Mesenchymal stem cell (in vitro differentiated cells and primary cell): ENCODE measurements around the gene ST13.

Source experiments
- DNase-seq: peaks from one replicate; pipeline ENCODE4 v3.0.0-alpha.2; 2013
- H2AFZ ChIP-seq: one replicate; pipeline ENCODE4 v1.6.1; 2013; ENCODE audit warnings: low read depth, mild to moderate bottlenecking, control low read depth, inconsistent platforms, low read length, moderate library complexity
- H2AK5ac ChIP-seq: 2 replicates; pipeline ENCODE4 v1.6.1; 2013; ENCODE audit warnings: low read length, moderate library complexity, mild to moderate bottlenecking, inconsistent platforms; ENCODE audit not compliant: severe bottlenecking
- H2BK120ac ChIP-seq: one replicate; pipeline ENCODE4 v1.6.1; 2013; ENCODE audit warnings: low read depth, mild to moderate bottlenecking, inconsistent platforms, low read length, moderate library complexity
- H2BK12ac ChIP-seq, 2 experiments: one replicate each; pipeline ENCODE4 v1.6.1; 2013; ENCODE audit warnings: inconsistent platforms in 2 of 2, low read length in 2 of 2, mild to moderate bottlenecking in 2 of 2, moderate library complexity in 2 of 2, control low read depth in 1 of 2
- H2BK15ac ChIP-seq: one replicate; pipeline ENCODE4 v1.6.1; 2013; ENCODE audit warnings: mild to moderate bottlenecking, low read depth, inconsistent platforms; ENCODE audit not compliant: poor library complexity, severe bottlenecking
- H2BK5ac ChIP-seq: 2 replicates; pipeline ENCODE4 v1.6.1; 2013; ENCODE audit warnings: low read depth, mild to moderate bottlenecking, low read length, control low read depth, inconsistent platforms; ENCODE audit not compliant: poor library complexity, severe bottlenecking
- H3K14ac ChIP-seq, 2 experiments: one replicate each; pipeline ENCODE4 v1.6.1; 2013; ENCODE audit warnings: inconsistent platforms in 2 of 2, low read length in 2 of 2, control low read depth in 1 of 2, mild to moderate bottlenecking in 1 of 2, moderate library complexity in 1 of 2
- H3K18ac ChIP-seq, 2 experiments: one replicate each; pipeline ENCODE4 v1.6.1; 2013; ENCODE audit warnings: inconsistent platforms in 2 of 2, low read length in 2 of 2, control low read depth in 1 of 2, low read depth in 1 of 2, mild to moderate bottlenecking in 1 of 2
- H3K23ac ChIP-seq, 2 experiments: one replicate each; pipeline ENCODE4 v1.6.1; 2013; ENCODE audit warnings: inconsistent platforms in 2 of 2, low read length in 2 of 2, mild to moderate bottlenecking in 2 of 2, moderate library complexity in 2 of 2, control low read depth in 1 of 2
- H3K27ac ChIP-seq: 2 replicates; pipeline ENCODE4 v1.5.1; 2013; ENCODE audit warnings: mild to moderate bottlenecking, moderate library complexity, low read length, control low read depth, inconsistent platforms; ENCODE audit not compliant: poor library complexity, severe bottlenecking
- H3K27me3 ChIP-seq, 2 experiments: 2 replicates each; pipeline versions ENCODE4 v1.6.1 to v1.7.0; 2013; ENCODE audit warnings: low read length in 2 of 2, mild to moderate bottlenecking in 2 of 2, moderate library complexity in 2 of 2, control low read depth in 1 of 2, inconsistent platforms in 1 of 2; ENCODE audit not compliant: control insufficient read depth in 1 of 2, insufficient read depth in 1 of 2
- H3K36me3 ChIP-seq, 2 experiments: 2 replicates each; pipeline versions ENCODE4 v1.6.1 to v1.7.0; 2013; ENCODE audit warnings: low read length in 2 of 2, control low read depth in 1 of 2, inconsistent platforms in 1 of 2, low read depth in 1 of 2, mild to moderate bottlenecking in 1 of 2; ENCODE audit not compliant: insufficient read depth in 2 of 2, control insufficient read depth in 1 of 2
- H3K4ac ChIP-seq, 2 experiments: one replicate each; pipeline ENCODE4 v1.6.1; 2013; ENCODE audit warnings: inconsistent platforms in 2 of 2, low read length in 2 of 2, mild to moderate bottlenecking in 2 of 2, moderate library complexity in 2 of 2, control low read depth in 1 of 2, low read depth in 1 of 2
- H3K4me1 ChIP-seq: 2 replicates; pipeline ENCODE4 v1.6.1; 2013; ENCODE audit warnings: low read depth, low read length, control low read depth; ENCODE audit not compliant: control insufficient read depth, insufficient read depth
- H3K4me2 ChIP-seq: 2 replicates; pipeline ENCODE4 v1.6.1; 2013; ENCODE audit warnings: low read length, mild to moderate bottlenecking, inconsistent platforms; ENCODE audit not compliant: poor library complexity, severe bottlenecking
- H3K4me3 ChIP-seq, 2 experiments: 2 replicates each; pipeline versions ENCODE4 v1.5.1 to v1.7.0; 2013; ENCODE audit warnings: low read length in 2 of 2, mild to moderate bottlenecking in 2 of 2, control low read depth in 1 of 2, low read depth in 1 of 2; ENCODE audit not compliant: insufficient read depth in 1 of 2
- H3K79me1 ChIP-seq: replicated peaks from 2 replicates; pipeline ENCODE4 v1.6.1; 2013; ENCODE audit warnings: mild to moderate bottlenecking, control low read depth, low read length, inconsistent platforms; ENCODE audit not compliant: poor library complexity, severe bottlenecking
- H3K9ac ChIP-seq: 2 replicates; pipeline ENCODE4 v1.7.0; 2013; ENCODE audit warnings: mild to moderate bottlenecking, low read length, moderate library complexity
- H3K9me3 ChIP-seq: 2 replicates; pipeline ENCODE4 v1.7.0; 2013; ENCODE audit warnings: mild to moderate bottlenecking, low read length; ENCODE audit not compliant: control insufficient read depth
- H4K8ac ChIP-seq: one replicate; pipeline ENCODE4 v1.6.1; 2013; ENCODE audit warnings: inconsistent platforms, mild to moderate bottlenecking, low read length, moderate library complexity
- H4K91ac ChIP-seq: one replicate; pipeline ENCODE4 v1.6.1; 2013; ENCODE audit warnings: mild to moderate bottlenecking, low read length, inconsistent platforms
- WGBS: methylation state at CpG from one replicate; pipeline ENCODE4 v1.1.7; 2013; ENCODE audit warnings: mixed read lengths; 5-methylcytosine and 5-hydroxymethylcytosine counted together

ST13 gene

DNA sequence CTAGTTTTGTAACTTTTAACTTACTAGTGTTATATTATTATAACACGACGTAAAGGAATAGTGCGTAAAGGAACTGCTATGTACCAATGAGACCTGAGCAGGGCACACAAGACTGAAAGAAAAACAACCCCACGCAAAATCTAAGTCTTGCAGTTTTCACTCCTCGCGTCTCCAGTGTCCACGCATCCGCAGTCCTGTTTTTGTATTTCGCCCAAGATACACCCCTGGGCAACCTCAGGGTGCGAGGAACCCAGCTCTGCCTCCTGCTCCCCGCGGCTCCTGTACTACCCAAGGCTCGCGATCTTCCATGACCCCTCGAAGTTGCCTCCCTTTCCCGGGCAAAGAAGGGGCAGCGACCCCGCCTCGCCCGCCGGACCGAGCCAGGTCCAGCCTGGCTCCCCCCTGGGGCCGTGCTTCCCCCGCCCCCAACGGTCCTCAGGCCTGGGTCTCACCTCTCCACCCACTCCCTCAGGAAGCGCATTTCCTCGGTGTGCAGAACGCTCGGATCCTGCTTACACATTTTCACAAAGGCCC, 393 bp downstream of the ST13 start:
- Histone ChIP-seq H3K18ac (peak overlapping the region; percentile 56 to 97), H3K4me3 (peak overlapping the region; percentile 95 to 96)

DNA sequence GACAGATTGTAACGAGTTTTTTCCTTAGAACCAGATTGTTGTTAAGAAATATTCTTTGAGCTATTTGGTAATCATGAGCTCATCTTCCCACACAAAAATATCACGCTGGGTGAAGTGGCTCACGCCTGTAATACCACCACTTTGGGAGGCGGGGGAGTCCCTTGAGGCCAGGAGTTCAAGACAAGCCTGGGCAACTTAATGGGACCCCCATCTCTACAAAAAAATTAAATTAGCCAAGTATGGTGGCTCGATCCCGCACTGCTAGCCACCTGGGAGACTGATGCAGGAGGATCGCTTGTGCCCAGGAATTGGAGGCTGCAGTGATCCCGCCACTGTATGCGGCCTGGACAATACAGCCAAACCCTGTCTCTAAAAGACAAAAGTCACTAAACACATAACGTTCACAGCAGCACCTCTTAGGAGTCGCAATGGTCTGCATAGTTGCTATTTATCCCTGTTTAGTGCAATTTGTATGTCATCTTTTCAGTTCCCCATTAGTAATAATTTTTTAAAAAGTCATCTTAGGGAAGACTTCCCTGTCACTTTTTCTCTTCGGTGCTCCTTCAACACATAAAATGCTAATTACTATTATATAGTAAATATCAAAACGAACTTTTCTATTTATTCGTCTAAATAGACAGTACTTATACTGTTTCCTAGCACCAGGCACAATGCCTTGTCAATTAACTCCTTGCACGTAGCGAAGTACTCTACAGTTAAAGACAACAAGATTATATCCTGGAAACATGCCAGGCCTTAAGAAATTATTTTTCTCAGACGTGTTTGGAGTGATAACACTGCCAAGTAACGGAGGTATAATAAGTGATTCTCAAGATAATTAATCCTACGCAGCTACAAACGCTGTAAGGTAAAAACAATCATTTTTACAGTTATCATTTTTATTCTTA, 1.1 kb downstream of the ST13 start:
- Histone ChIP-seq H2BK120ac (no peak overlapping the region), H3K18ac (peak overlapping the region; percentile 62 to 70), H3K4me3 (peak overlapping the region; percentile 52 to 95), H3K4me1 (peaks cover 11% of the 10 kb centered on the region), H3K79me1 (peaks cover 1% of the 10 kb centered on the region), H2BK12ac (peak overlapping the region in 1 of 2 experiments; percentile 78), H2BK5ac (no peak overlapping the region), H4K91ac (no peak overlapping the region), H3K27ac (no peak overlapping the region), H3K14ac (peak overlapping the region in 1 of 2 experiments; percentile 71), H3K23ac (no peak overlapping the region), H3K27me3 (no peaks in the 10 kb centered on the region), H2AFZ (no peak overlapping the region), H2AK5ac (no peak overlapping the region), H3K9me3 (no peaks in the 10 kb centered on the region), H2BK15ac (no peak overlapping the region), H3K36me3 (peaks cover 0 to 28% of the 10 kb centered on the region in 2 experiments), H3K4me2 (peak overlapping the region; percentile 91), H3K4ac (no peak overlapping the region), H3K9ac (peak overlapping the region; percentile 100), H4K8ac (no peak overlapping the region)
- WGBS, result 65% methylated on average over 12 of the region's 20 CpGs
- DNase-seq, result peak; percentile 47

More for the DNA sequence above, 393 bp downstream of the ST13 start:
- no peak for DNase-seq
- Histone ChIP-seq H3K36me3 (peaks cover 0 to 28% of the 10 kb centered on the region in 2 experiments), H2BK15ac (peak overlapping the region; percentile 6), H3K14ac (peak overlapping the region in 1 of 2 experiments; percentile 98), H2BK5ac (no peak overlapping the region), H3K23ac (peak overlapping the region; percentile 25 to 83), H3K27ac (peak overlapping the region; percentile 90), H3K27me3 (no peaks in the 10 kb centered on the region), H2BK120ac (no peak overlapping the region), H3K4ac (peak overlapping the region; percentile 62 to 100), H3K79me1 (peaks cover 1% of the 10 kb centered on the region), H4K8ac (peak overlapping the region; percentile 96), H3K9me3 (no peaks in the 10 kb centered on the region), H2AFZ (peak overlapping the region; percentile 29), H3K4me1 (peaks cover 11% of the 10 kb centered on the region), H3K4me2 (peak overlapping the region; percentile 72), H3K9ac (peak overlapping the region; percentile 100), H4K91ac (peak overlapping the region; percentile 44), H2AK5ac (peak overlapping the region; percentile 3), H2BK12ac (peak overlapping the region in 1 of 2 experiments; percentile 72)
- 1% methylated on average over 16 of the region's 29 CpGs for whole genome bisulfite sequencing

DNA sequence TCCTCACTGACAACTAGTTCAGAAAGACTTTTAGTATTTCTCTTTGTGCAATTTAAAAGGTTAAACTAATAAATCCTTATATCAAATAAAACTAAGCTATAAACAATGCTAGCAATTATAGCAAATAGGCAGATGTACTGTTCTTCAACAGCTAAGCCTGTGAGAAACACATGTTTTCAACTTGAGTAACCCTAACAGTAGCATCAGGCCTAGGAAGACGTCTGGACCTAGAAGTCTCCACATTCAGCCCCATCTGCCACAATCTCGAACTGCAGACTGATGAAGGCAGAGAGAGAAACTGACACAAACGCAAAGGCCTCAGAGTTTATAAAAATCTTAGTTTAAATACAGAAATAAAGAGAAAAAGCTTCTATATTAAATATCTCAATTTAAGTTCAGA, 2.5 kb downstream of the ST13 start:
- peaks cover 7 to 41% of the 10 kb centered on the region in 2 experiments for H3K36me3 ChIP-seq
- no peak overlapping the region for H3K4ac ChIP-seq
- no peak overlapping the region for H3K23ac ChIP-seq
- no peak overlapping the region for H2BK120ac ChIP-seq
- H2BK12ac ChIP-seq, result no peak overlapping the region
- no peaks in the 10 kb centered on the region for H3K27me3 ChIP-seq
- peak; percentile 18 for DNase-seq
- peaks cover 5% of the 10 kb centered on the region for H3K79me1 ChIP-seq
- H3K4me1 ChIP-seq, result peaks cover 11% of the 10 kb centered on the region
- no peak overlapping the region for H2BK5ac ChIP-seq
- H3K27ac ChIP-seq, result no peak overlapping the region
- H3K4me3 ChIP-seq, result peak overlapping the region in 1 of 2 experiments; percentile 95
- no peak overlapping the region for H3K18ac ChIP-seq
- H2AK5ac ChIP-seq, result no peak overlapping the region
- peak overlapping the region; percentile 100 for H3K9ac ChIP-seq
- no peak overlapping the region for H3K14ac ChIP-seq
- H4K91ac ChIP-seq, result no peak overlapping the region
- H3K4me2 ChIP-seq, result peak overlapping the region; percentile 17
- WGBS, result 67% methylated on average over 1 of the region's 3 CpGs
- no peak overlapping the region for H4K8ac ChIP-seq
- H3K9me3 ChIP-seq, result no peaks in the 10 kb centered on the region
- H2BK15ac ChIP-seq, result no peak overlapping the region
- no peak overlapping the region for H2AFZ ChIP-seq

DNA sequence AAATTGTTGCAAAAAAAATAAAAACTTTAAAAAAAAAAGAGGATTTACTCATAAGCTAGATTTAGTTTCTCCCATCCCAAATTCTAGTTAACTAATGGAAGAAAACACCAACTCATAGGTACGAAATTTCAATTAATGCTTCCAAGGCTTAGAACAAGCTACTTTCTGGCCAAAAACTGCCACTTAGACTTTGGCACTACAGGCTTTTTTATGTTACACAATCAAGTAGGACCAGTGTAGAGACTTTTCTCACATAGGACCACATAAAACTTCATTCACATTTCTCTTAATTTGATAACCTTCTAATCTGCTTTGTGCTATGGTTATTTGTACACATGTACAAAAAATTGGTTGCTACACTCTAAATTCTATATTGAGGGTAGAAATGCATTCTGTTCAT, 3.1 kb downstream of the ST13 start:
- H3K4ac ChIP-seq, result no peak overlapping the region
- H3K36me3 ChIP-seq, result peaks cover 9 to 48% of the 10 kb centered on the region in 2 experiments
- H3K27me3 ChIP-seq, result no peaks in the 10 kb centered on the region
- no peak for DNase-seq
- H2BK5ac ChIP-seq, result no peak overlapping the region
- no peak overlapping the region for H2AFZ ChIP-seq
- H3K9me3 ChIP-seq, result no peaks in the 10 kb centered on the region
- peak overlapping the region; percentile 100 for H3K9ac ChIP-seq
- no peak overlapping the region for H4K8ac ChIP-seq
- H3K23ac ChIP-seq, result no peak overlapping the region
- no peak overlapping the region for H3K14ac ChIP-seq
- peaks cover 6% of the 10 kb centered on the region for H3K79me1 ChIP-seq
- no peak overlapping the region for H3K4me2 ChIP-seq
- H2BK120ac ChIP-seq, result no peak overlapping the region
- no peak overlapping the region for H4K91ac ChIP-seq
- WGBS, result 96% methylated on average over 1 of the region's 1 CpG
- H3K4me3 ChIP-seq, result peak overlapping the region in 1 of 2 experiments; percentile 95
- H2BK15ac ChIP-seq, result no peak overlapping the region
- no peak overlapping the region for H2BK12ac ChIP-seq
- no peak overlapping the region for H2AK5ac ChIP-seq
- H3K4me1 ChIP-seq, result peaks cover 11% of the 10 kb centered on the region
- no peak overlapping the region for H3K27ac ChIP-seq
- no peak overlapping the region for H3K18ac ChIP-seq
